ENCODE measurements around the gene YAF2.

Gene YAF2

GRCh38 chr12:42135259-42135814 is 102.7 kb downstream of the YAF2 start:
- Histone ChIP-seq H3K9me3 (ENCODE audit: control insufficient read depth in 1 of 2, low read length in 2 of 2) (no peaks in the 10 kb centered on the region), H3K9ac (ENCODE audit: low read depth in 1 of 2, low read length in 2 of 2) (no peak overlapping the region), H3K4me3 (ENCODE audit: low read depth in 1 of 2, low read length in 2 of 2) (no peak overlapping the region), H3K4me1 (ENCODE audit: control insufficient read depth in 1 of 2, insufficient read depth in 2 of 2, low read length in 2 of 2) (peaks cover 0 to 9% of the 10 kb centered on the region in 2 donors), H3K27ac (ENCODE audit: low read depth, low read length) (no peak overlapping the region), H3K36me3 (ENCODE audit: control insufficient read depth in 1 of 2, insufficient read depth in 2 of 2, low read length in 2 of 2) (no peaks in the 10 kb centered on the region), H3K27me3 (ENCODE audit: control insufficient read depth in 1 of 2, insufficient read depth in 2 of 2, low read length in 2 of 2) (no peaks in the 10 kb centered on the region)

- H3K9ac ChIP-seq (ENCODE audit: low read depth in 1 of 2, low read length in 2 of 2) = no peak overlapping the region
- no peaks in the 10 kb centered on the region for H3K27me3 ChIP-seq (ENCODE audit: control insufficient read depth in 1 of 2, insufficient read depth in 2 of 2, low read length in 2 of 2)
- H3K4me1 ChIP-seq (ENCODE audit: control insufficient read depth in 1 of 2, insufficient read depth in 2 of 2, low read length in 2 of 2) = peaks cover 0 to 14% of the 10 kb centered on the region in 2 donors
- H3K27ac ChIP-seq (ENCODE audit: low read depth, low read length) = no peak overlapping the region
- H3K9me3 ChIP-seq (ENCODE audit: control insufficient read depth in 1 of 2, low read length in 2 of 2) = no peaks in the 10 kb centered on the region
- no peaks in the 10 kb centered on the region for H3K36me3 ChIP-seq (ENCODE audit: control insufficient read depth in 1 of 2, insufficient read depth in 2 of 2, low read length in 2 of 2)
- H3K4me3 ChIP-seq (ENCODE audit: low read depth in 1 of 2, low read length in 2 of 2) = no peak overlapping the region
Measured at GRCh38 chr12:42130672-42131402, 107.2 kb downstream of the YAF2 start.

GRCh38 chr12:42129595-42130204 is 108.3 kb downstream of the YAF2 start:
- no peak overlapping the region for H3K27ac ChIP-seq (ENCODE audit: low read depth, low read length)

GRCh38 chr12:42128888-42129287 is 109.2 kb downstream of the YAF2 start:
- Histone ChIP-seq H3K4me1 (ENCODE audit: control insufficient read depth in 1 of 2, insufficient read depth in 2 of 2, low read length in 2 of 2) (peaks cover 0 to 5% of the 10 kb centered on the region in 2 donors), H3K4me3 (ENCODE audit: low read depth in 1 of 2, low read length in 2 of 2) (no peak overlapping the region), H3K9ac (ENCODE audit: low read depth in 1 of 2, low read length in 2 of 2) (no peak overlapping the region), H3K36me3 (ENCODE audit: control insufficient read depth in 1 of 2, insufficient read depth in 2 of 2, low read length in 2 of 2) (no peaks in the 10 kb centered on the region), H3K27me3 (ENCODE audit: control insufficient read depth in 1 of 2, insufficient read depth in 2 of 2, low read length in 2 of 2) (no peaks in the 10 kb centered on the region), H3K9me3 (ENCODE audit: control insufficient read depth in 1 of 2, low read length in 2 of 2) (no peaks in the 10 kb centered on the region), H3K27ac (ENCODE audit: low read depth, low read length) (no peak overlapping the region)

More at GRCh38 chr12:42129595-42130204, 108.3 kb downstream of the YAF2 start:
- H3K4me1 ChIP-seq (ENCODE audit: control insufficient read depth in 1 of 2, insufficient read depth in 2 of 2, low read length in 2 of 2) = peaks cover 0 to 8% of the 10 kb centered on the region in 2 donors
- H3K9me3 ChIP-seq (ENCODE audit: control insufficient read depth in 1 of 2, low read length in 2 of 2) = no peaks in the 10 kb centered on the region
- H3K27me3 ChIP-seq (ENCODE audit: control insufficient read depth in 1 of 2, insufficient read depth in 2 of 2, low read length in 2 of 2) = no peaks in the 10 kb centered on the region
- no peaks in the 10 kb centered on the region for H3K36me3 ChIP-seq (ENCODE audit: control insufficient read depth in 1 of 2, insufficient read depth in 2 of 2, low read length in 2 of 2)
- H3K9ac ChIP-seq (ENCODE audit: low read depth in 1 of 2, low read length in 2 of 2) = no peak overlapping the region
- H3K4me3 ChIP-seq (ENCODE audit: low read depth in 1 of 2, low read length in 2 of 2) = no peak overlapping the region

- H3K27ac ChIP-seq (ENCODE audit: low read depth, low read length) = no peak overlapping the region
- no peak overlapping the region for H3K9ac ChIP-seq (ENCODE audit: low read depth in 1 of 2, low read length in 2 of 2)
- no peak overlapping the region for H3K4me3 ChIP-seq (ENCODE audit: low read depth in 1 of 2, low read length in 2 of 2)
- no peaks in the 10 kb centered on the region for H3K27me3 ChIP-seq (ENCODE audit: control insufficient read depth in 1 of 2, insufficient read depth in 2 of 2, low read length in 2 of 2)
- peaks cover 0 to 5% of the 10 kb centered on the region in 2 donors for H3K4me1 ChIP-seq (ENCODE audit: control insufficient read depth in 1 of 2, insufficient read depth in 2 of 2, low read length in 2 of 2)
- no peaks in the 10 kb centered on the region for H3K36me3 ChIP-seq (ENCODE audit: control insufficient read depth in 1 of 2, insufficient read depth in 2 of 2, low read length in 2 of 2)
- no peaks in the 10 kb centered on the region for H3K9me3 ChIP-seq (ENCODE audit: control insufficient read depth in 1 of 2, low read length in 2 of 2)
Measured at GRCh38 chr12:42128327-42128726, 109.7 kb downstream of the YAF2 start.

- Histone ChIP-seq H3K9me3 (ENCODE audit: control insufficient read depth in 1 of 2, low read length in 2 of 2) (no peaks in the 10 kb centered on the region), H3K9ac (ENCODE audit: low read depth in 1 of 2, low read length in 2 of 2) (no peak overlapping the region), H3K36me3 (ENCODE audit: control insufficient read depth in 1 of 2, insufficient read depth in 2 of 2, low read length in 2 of 2) (no peaks in the 10 kb centered on the region), H3K27me3 (ENCODE audit: control insufficient read depth in 1 of 2, insufficient read depth in 2 of 2, low read length in 2 of 2) (no peaks in the 10 kb centered on the region), H3K27ac (ENCODE audit: low read depth, low read length) (no peak overlapping the region), H3K4me3 (ENCODE audit: low read depth in 1 of 2, low read length in 2 of 2) (no peak overlapping the region), H3K4me1 (ENCODE audit: control insufficient read depth in 1 of 2, insufficient read depth in 2 of 2, low read length in 2 of 2) (peaks cover 0 to 5% of the 10 kb centered on the region in 2 donors)
Measured at GRCh38 chr12:42126963-42127362, 111.1 kb downstream of the YAF2 start.

- Histone ChIP-seq H3K27me3 (ENCODE audit: control insufficient read depth in 1 of 2, insufficient read depth in 2 of 2, low read length in 2 of 2) (no peaks in the 10 kb centered on the region), H3K27ac (ENCODE audit: low read depth, low read length) (no peak overlapping the region), H3K36me3 (ENCODE audit: control insufficient read depth in 1 of 2, insufficient read depth in 2 of 2, low read length in 2 of 2) (no peaks in the 10 kb centered on the region), H3K4me1 (ENCODE audit: control insufficient read depth in 1 of 2, insufficient read depth in 2 of 2, low read length in 2 of 2) (peaks cover 0 to 5% of the 10 kb centered on the region in 2 donors), H3K9me3 (ENCODE audit: control insufficient read depth in 1 of 2, low read length in 2 of 2) (no peaks in the 10 kb centered on the region), H3K4me3 (ENCODE audit: low read depth in 1 of 2, low read length in 2 of 2) (no peak overlapping the region), H3K9ac (ENCODE audit: low read depth in 1 of 2, low read length in 2 of 2) (no peak overlapping the region)
Measured at GRCh38 chr12:42125388-42125767, 112.7 kb downstream of the YAF2 start.

GRCh38 chr12:42124764-42125387 is 113.2 kb downstream of the YAF2 start:
- H3K9ac ChIP-seq (ENCODE audit: low read depth in 1 of 2, low read length in 2 of 2) = no peak overlapping the region
- no peaks in the 10 kb centered on the region for H3K9me3 ChIP-seq (ENCODE audit: control insufficient read depth in 1 of 2, low read length in 2 of 2)
- H3K27ac ChIP-seq (ENCODE audit: low read depth, low read length) = no peak overlapping the region

GRCh38 chr12:42119085-42119633 is 118.9 kb downstream of the YAF2 start:
- Histone ChIP-seq H3K4me3 (ENCODE audit: low read depth in 1 of 2, low read length in 2 of 2) (no peak overlapping the region), H3K36me3 (ENCODE audit: control insufficient read depth in 1 of 2, insufficient read depth in 2 of 2, low read length in 2 of 2) (peaks cover 5 to 7% of the 10 kb centered on the region in 2 donors), H3K9me3 (ENCODE audit: control insufficient read depth in 1 of 2, low read length in 2 of 2) (no peaks in the 10 kb centered on the region), H3K9ac (ENCODE audit: low read depth in 1 of 2, low read length in 2 of 2) (no peak overlapping the region), H3K27me3 (ENCODE audit: control insufficient read depth in 1 of 2, insufficient read depth in 2 of 2, low read length in 2 of 2) (no peaks in the 10 kb centered on the region), H3K4me1 (ENCODE audit: control insufficient read depth in 1 of 2, insufficient read depth in 2 of 2, low read length in 2 of 2) (no peaks in the 10 kb centered on the region), H3K27ac (ENCODE audit: low read depth, low read length) (no peak overlapping the region)

More at GRCh38 chr12:42124764-42125387, 113.2 kb downstream of the YAF2 start:
- Histone ChIP-seq H3K4me1 (ENCODE audit: control insufficient read depth in 1 of 2, insufficient read depth in 2 of 2, low read length in 2 of 2) (peaks cover 0 to 5% of the 10 kb centered on the region in 2 donors), H3K4me3 (ENCODE audit: low read depth in 1 of 2, low read length in 2 of 2) (no peak overlapping the region), H3K36me3 (ENCODE audit: control insufficient read depth in 1 of 2, insufficient read depth in 2 of 2, low read length in 2 of 2) (no peaks in the 10 kb centered on the region), H3K27me3 (ENCODE audit: control insufficient read depth in 1 of 2, insufficient read depth in 2 of 2, low read length in 2 of 2) (no peaks in the 10 kb centered on the region)
